HUES6 (cell line): Measurements from ENCODE around the gene CKS1B.

ENCODE experiments used
- H3K27ac ChIP-seq: 2 replicates; pipeline ENCODE4 v1.7.0; 2013; ENCODE audit warnings: low read depth, mild to moderate bottlenecking, low read length, inconsistent platforms
- H3K27me3 ChIP-seq: 2 replicates; pipeline ENCODE4 v1.6.1; 2013; ENCODE audit warnings: low read length; ENCODE audit not compliant: control insufficient read depth, insufficient read depth
- H3K36me3 ChIP-seq: 2 replicates; pipeline ENCODE4 v1.6.1; 2013; ENCODE audit warnings: low read length; ENCODE audit not compliant: control insufficient read depth, insufficient read depth
- H3K4me1 ChIP-seq: 2 replicates; pipeline ENCODE4 v1.6.1; 2013; ENCODE audit warnings: low read length; ENCODE audit not compliant: control insufficient read depth, insufficient read depth
- H3K4me3 ChIP-seq: 2 replicates; pipeline ENCODE4 v1.5.1; 2013; ENCODE audit warnings: low read depth, low read length
- H3K9ac ChIP-seq: one replicate; pipeline ENCODE4 v1.6.1; 2013; ENCODE audit warnings: mild to moderate bottlenecking, low read length
- H3K9me3 ChIP-seq: 2 replicates; pipeline ENCODE4 v1.6.1; 2013; ENCODE audit warnings: low read depth, low read length; ENCODE audit not compliant: control insufficient read depth, insufficient read depth

The CKS1B gene

DNA sequence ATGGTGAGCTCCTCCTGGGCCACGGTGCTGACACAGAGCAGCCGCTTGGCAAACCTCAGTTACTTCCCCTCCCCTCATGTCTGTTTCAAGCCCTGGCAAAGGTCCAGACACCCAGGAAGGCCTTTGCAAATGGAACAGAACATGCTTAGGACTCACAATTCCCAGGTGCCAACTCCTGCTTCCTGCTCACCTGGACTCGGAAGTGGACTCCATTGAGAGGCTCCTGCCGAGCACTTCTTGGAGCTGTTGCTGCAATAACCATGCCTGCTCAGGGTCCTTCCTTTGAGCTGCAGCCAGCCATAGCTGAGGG lies 48.4 kb downstream of the CKS1B start:
- Histone ChIP-seq H3K9ac (no peak overlapping the region), H3K4me1 (peaks cover 9% of the 10 kb centered on the region), H3K36me3 (no peaks in the 10 kb centered on the region), H3K4me3 (no peak overlapping the region), H3K27ac (no peak overlapping the region), H3K9me3 (no peaks in the 10 kb centered on the region), H3K27me3 (no peaks in the 10 kb centered on the region)

DNA sequence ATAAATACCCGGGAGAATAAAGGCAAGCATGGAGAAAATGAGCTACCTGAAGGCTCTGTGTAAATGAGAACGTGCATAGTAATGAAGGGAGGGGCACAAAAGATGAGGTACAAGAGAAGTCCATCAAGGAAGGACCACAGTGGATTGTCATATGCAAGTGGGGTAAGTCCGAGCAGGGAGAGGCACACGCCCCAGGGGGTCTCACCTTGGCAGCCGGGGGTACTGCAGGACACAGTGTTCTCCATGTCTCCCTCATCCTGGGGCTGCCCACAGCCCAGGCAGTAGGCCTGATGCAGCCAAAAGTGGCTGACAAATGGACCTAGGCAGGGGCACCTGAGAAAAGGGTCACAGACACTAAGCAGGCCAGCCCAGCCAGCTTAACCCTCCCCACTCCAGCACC lies 49.1 kb downstream of the CKS1B start:
- H3K4me3 ChIP-seq, result no peak overlapping the region
- H3K27me3 ChIP-seq, result no peaks in the 10 kb centered on the region
- H3K9me3 ChIP-seq, result no peaks in the 10 kb centered on the region
- H3K4me1 ChIP-seq, result peaks cover 5% of the 10 kb centered on the region; the same call in 1 of the 2 replicates
- no peak overlapping the region for H3K9ac ChIP-seq
- no peak overlapping the region for H3K27ac ChIP-seq
- no peaks in the 10 kb centered on the region for H3K36me3 ChIP-seq

DNA sequence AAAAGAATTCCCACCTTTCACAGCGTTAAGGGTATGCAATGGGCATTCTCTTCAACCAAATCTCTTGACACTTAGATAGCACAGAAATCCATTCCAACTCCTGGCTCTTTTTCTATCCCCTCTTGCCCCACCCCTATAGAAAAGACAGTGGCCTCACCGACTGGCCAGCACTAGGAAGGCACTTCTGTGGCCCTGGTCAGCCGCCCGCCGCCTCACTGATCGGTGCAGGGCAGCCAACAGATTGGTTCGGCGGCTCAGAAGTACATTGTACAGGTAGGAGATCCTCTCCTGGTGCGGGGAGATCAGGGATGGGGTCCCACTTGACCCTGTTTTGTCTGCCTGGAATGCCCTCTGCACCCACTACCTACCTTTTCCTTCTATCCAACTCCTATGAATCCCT lies 49.8 kb downstream of the CKS1B start:
- H3K27me3 ChIP-seq, result no peaks in the 10 kb centered on the region
- peaks cover 5% of the 10 kb centered on the region; the same call in 1 of the 2 replicates for H3K4me1 ChIP-seq
- no peaks in the 10 kb centered on the region for H3K9me3 ChIP-seq
- H3K36me3 ChIP-seq, result no peaks in the 10 kb centered on the region
- H3K4me3 ChIP-seq, result no peak overlapping the region
- no peak overlapping the region for H3K27ac ChIP-seq
- no peak overlapping the region for H3K9ac ChIP-seq

DNA sequence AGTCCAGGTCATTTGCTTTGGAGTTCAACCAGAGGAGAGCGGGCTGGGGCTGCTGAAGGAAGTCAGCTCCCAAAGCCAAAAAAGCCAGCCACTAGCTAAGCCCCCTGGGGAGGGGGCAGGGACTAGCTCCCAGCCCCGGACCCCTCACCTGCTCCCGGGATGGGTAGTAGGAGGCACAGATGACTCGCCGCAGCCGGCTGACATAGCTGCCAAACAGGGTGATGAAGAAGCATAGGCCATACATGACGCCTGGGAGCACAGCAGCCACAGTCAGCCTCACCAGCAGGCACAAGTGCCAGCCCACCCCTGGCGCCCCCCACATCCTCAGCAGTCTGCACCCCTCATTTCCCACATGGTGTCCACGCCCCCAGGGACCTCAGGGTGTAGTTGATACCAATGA lies 51.7 kb downstream of the CKS1B start:
- no peaks in the 10 kb centered on the region for H3K36me3 ChIP-seq
- no peak overlapping the region for H3K4me3 ChIP-seq
- no peak overlapping the region for H3K9ac ChIP-seq
- no peaks in the 10 kb centered on the region for H3K9me3 ChIP-seq
- H3K27me3 ChIP-seq, result no peaks in the 10 kb centered on the region
- no peak overlapping the region for H3K27ac ChIP-seq
- H3K4me1 ChIP-seq, result peaks cover 5% of the 10 kb centered on the region; the same call in 1 of the 2 replicates

DNA sequence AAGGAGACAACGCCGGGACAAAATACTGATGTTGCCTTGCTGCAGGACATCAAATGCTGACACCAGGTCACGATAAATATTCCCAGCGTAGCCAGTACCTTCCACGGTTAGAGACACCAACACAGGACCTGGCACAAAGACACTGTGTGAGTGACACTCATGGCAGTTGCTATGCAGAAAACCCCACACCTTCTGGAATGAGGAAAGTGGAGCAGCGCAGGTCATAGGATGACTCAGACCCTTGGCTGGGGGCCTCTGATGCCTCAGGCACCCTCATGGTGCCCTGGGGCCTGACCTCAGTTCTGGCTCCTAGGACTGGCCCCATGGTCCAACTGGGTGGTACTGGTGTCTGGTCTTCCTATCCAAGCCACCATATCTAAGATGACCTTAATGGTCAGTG lies 52.1 kb downstream of the CKS1B start:
- no peaks in the 10 kb centered on the region for H3K27me3 ChIP-seq
- H3K4me3 ChIP-seq, result no peak overlapping the region
- no peaks in the 10 kb centered on the region for H3K9me3 ChIP-seq
- no peak overlapping the region for H3K9ac ChIP-seq
- H3K36me3 ChIP-seq, result no peaks in the 10 kb centered on the region
- H3K4me1 ChIP-seq, result peaks cover 5% of the 10 kb centered on the region; the same call in 1 of the 2 replicates
- no peak overlapping the region for H3K27ac ChIP-seq
